Fibroblast of skin of abdomen (primary cell): Measurements from ENCODE around the gene KCNG2.

ENCODE experiments used
- DNase-seq: peaks from one replicate; pipeline ENCODE4 v3.0.0-alpha.2; 2013

KCNG2 gene

DNA sequence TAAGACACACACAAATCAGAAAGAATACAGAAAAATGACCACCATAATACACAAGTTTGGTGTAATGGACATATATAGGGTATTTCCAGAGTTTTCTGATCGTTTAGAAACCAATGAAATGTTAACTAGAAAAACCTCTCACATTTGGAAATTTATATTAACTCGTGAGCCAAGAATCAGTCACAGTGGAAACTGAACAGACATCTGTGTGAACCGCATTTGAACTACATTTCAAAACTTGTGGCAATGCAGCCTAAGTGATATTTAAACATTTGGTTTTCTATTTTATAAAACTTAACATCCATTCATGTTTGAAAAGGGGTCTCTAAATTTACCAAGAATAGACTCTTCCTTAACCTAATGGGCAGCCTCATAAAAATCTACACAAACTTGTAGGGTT, 29.0 kb upstream of the KCNG2 start:
- DNase-seq = no peak

DNA sequence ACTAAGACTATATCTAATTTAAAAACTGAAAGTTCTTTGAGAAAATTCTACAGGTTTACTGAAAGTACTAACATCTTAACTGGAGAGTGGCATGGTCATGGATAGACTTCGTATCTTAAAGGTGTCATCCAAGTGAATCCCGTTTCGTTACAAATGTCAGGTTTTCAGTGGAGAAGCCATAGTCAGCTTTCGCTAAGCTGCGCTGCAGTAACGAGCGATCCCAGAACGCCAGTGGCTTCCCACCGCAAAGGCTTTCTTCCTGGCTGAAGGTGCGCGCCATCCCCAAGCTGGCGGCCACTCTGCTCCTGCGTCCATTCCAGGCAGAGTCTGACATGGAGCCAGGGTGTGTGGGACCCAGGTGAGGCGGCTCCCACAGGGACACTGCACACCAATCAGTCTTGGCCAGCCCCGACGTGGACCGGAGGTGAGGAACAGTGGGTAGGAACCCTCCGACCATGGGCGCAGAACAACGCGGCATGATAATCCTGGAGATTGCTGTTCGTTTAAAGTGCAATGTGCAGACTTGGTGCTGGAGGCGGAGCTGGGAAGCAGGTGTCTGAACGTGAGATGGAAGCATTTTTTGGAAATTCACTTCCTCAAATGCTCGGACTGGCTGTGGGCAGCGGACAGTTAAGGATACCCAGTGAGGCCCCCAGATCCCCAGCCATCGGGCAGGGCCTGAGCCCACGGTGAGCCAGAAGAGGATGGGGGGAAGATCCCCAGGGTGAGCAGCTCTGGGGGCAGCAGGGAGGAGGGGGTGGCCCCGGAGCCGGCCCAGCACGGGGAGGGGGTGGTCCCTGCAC, 27.8 kb upstream of the KCNG2 start:
- DNase-seq = no peak

- DNase-seq = no peak
Observed at GRCh38 chr18:79770501-79770815, 27.3 kb upstream of the KCNG2 start.

DNA sequence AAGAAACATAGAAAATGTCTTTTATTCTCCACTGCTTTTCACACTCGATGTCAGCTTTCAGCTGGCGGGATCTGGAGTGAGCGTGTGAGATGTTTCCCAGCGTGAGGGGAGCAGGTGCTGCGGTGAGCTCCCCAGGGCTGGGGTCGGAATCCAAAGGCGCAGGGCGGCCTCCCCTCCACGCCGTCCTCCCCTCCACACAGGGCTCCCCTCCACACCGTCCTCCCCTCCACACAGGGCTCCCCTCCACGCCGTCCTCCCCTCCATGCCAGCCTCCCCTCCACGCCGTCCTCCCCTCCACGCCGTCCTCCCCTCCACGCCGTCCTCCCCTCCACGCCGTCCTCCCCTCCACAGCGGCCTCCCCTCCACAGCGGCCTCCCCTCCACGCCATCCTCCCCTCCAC, 26.9 kb upstream of the KCNG2 start:
- no peak for DNase-seq

GRCh38 chr18:79771446-79772107, 26.2 kb upstream of the KCNG2 start:
- DNase-seq = no peak

- no peak for DNase-seq
Observed at GRCh38 chr18:79772108-79772864, 25.5 kb upstream of the KCNG2 start.

DNA sequence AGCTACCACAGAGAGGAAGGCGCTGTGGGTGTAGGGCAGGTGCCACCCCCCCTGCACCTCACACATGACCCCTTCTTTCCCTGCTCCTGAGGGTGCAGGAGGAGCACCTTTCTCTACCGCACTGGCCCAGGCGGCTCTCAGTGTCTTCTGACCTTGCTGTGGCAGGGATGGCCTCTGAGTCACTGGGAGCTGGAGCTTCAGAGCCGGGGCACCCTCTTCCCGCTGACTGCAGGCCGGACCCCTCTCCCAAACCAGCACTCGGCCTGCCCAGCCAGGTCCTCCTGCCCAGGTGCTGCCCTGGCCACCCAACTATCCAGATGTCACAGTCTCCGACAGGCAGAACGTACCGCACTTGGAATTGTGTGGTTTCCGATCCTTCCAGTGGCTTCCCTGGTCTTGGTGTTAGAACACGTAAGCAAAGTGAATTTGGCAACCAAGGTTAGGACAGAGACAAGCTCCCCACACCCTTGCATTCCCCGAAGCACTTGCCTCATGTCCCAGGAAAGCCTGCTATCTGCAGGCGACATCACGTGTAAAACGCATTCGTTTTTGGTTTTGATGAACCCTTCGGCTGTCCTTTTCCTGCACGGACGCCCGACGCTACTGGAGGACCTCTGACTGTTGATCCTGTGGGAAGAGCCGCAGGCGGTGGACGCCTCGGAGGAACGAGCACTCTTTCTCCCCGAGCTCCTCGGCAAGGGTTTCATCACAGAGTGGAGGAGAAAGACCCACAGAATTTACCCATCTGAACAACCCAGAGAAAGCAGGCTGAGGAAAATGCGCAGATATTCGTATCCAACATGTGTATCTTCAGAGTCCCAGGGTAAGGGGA, 24.7 kb upstream of the KCNG2 start:
- DNase-seq = no peak

DNA sequence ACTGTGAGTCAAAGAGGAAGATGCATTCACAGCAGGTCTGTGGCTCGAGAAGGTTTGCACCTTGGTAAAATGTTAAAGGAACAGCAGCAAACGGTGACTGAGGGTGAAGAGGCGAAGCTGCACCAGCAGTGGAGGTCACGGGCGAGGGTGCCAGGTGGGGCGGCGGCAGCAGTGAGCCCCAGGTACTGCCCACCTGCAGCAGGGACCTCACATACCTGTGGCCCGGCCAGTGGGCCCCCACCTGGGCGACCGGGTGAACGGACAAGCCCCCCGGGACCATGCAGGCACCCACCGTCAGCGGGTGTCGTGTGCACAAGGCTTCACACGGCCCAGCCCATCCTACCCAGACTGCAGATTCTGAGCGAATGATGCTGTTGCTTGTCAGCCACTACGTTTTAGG, 23.6 kb upstream of the KCNG2 start:
- DNase-seq = no peak

DNA sequence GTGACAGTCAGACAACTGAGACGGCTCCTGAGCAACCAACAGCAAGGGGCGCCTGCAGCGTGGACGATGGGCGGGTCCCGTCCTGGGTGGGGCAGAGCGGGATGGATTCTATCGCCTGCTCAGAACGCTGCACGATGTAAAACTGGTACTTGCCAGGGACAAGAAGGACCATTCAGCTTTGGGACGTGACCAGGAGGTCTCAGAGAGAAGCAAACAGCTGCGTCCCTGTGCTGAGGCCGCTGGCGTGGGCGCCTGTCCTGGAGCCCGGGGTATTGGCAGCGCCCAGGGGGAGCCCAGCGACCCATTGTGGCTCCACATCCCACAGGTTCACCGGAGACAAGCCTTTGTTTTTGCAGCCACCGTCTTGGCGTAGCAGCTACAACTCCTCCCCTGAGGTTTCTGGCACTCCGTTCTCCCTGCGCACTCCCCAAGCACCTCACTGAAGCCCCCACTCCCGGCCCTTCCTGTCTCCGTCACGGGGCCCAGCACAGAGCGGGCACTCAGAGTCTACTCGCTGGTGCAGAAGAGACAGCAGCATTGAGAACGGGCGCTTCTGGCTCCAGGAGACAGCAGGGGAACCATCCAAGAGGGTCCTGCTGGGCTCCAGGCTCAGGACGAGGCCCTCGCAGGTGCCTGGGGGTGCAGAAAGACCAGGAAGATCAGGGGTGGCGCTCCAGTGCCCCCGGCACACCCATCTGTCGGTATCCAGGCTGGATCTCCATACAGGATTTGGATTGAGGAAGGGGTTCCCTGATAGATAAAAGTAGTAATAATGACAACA, 22.1 kb upstream of the KCNG2 start:
- DNase-seq = no peak

GRCh38 chr18:79776674-79777073, 21.1 kb upstream of the KCNG2 start:
- DNase-seq = no peak

DNA sequence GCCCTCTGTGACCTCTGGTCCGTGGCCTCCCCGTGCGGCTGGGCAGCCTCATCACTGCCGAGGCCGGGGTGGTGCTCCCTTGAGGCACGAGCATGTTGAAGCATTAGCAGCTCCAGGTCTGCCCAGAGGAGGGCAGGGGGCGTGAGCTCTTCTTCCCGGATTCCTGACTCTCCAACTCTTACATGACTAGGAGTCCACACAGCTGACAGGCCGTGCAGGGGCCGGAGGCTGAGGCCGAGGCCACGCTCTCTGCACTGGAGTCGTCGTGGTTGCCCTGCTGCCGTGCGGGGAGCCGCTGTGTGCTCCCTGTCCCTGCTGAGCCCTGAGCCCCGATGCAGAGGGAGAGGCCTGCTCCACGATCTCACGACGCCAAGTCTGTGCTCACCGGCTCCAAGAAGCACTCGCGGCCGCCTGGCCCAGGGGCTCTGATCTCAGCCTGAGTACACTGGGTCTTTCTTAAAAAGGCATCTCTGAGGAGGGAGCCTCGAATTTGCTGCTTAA, 19.4 kb upstream of the KCNG2 start:
- DNase-seq = no peak

- DNase-seq = no peak
Observed at GRCh38 chr18:79779021-79779699, 18.6 kb upstream of the KCNG2 start.

DNA sequence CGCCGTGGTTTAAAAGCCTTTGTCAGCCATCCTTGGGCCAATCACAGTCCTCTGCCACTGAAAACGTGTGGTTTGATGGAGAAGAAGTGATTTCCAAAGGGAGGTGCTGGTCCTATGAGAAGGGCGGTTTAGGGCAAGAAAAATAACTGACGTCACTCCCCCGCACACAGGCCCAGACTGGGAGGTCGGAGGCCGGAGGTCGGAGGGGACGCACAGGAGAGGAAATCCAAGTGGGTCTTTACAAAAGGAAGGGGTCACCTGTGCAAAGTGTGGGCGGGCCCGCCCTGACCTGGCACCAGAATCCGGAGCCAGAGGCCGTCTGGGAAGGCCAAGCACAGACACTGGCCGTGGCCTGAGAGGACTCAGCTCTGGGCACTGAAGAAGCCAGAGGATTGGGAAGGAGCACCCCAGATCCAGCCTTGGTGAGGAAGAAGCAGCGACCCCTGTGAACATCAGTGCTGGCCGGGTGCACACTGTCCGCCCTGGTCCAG, 18.0 kb upstream of the KCNG2 start:
- DNase-seq = no peak

GRCh38 chr18:79780547-79780946, 17.2 kb upstream of the KCNG2 start:
- no peak for DNase-seq

DNA sequence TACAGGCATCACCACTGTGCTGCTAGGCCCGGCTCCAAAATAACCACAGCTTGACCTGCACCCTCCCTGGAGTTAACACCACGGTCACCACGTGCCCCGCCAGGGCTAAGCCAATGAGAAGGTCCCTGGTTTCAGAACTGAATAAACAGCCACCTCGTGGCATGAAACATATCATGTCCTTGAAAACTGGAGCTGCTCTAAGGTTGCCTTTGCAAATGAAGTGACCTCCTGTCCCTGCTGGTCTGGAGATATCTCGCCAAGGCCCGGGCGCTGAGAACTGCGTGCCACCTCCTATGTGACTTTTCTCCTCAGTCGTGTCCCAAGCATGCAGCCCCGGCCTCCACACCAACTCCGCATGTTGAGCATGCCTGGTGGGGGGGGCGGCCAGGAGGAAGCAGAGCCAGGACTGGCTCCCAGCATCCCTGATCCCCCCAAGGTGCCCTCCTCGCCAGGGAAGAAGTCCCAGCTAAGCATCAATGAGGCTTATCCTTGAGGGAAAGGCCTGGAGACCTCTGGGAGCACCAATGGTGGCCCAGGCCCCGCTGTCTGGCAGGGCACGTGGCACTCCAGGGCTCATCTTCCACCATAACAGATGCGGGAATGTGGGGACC, 16.3 kb upstream of the KCNG2 start:
- no peak for DNase-seq

DNA sequence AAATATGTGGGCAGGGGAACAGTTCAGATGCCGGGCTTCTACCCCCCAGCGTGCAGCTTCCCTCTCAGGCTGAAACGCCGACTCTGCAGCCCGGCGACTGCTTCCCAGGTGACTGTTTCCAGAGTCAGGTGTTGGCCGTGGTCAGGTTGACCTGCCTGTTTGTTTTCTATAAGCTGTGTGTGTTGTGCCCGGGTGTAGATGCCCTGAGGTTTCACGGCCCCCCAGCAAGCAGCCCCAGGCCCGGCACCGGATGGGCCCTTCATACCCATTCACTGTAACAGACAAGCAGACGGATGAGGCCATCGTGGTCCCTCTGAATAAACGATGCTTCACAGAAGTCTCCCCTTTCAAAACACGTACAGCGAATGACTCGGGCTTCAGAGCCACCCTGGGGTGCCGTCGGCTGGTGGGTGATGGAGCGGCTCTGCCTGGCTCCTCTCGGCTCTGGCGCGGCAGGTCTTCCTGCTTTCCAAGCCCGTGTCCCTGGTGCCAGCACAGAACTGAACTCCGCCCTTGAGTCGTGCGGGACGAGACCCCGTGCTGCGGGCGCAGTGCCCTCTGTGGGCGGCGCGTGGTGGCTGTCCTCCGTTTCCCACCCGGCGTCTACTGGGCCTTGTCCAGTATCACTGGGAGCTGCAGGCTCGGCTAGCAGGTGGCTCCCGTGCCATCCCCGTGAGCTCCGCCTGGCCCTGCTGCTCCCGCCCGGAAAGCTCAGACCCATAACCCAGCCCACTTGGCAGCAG, 15.0 kb upstream of the KCNG2 start:
- no peak for DNase-seq

DNA sequence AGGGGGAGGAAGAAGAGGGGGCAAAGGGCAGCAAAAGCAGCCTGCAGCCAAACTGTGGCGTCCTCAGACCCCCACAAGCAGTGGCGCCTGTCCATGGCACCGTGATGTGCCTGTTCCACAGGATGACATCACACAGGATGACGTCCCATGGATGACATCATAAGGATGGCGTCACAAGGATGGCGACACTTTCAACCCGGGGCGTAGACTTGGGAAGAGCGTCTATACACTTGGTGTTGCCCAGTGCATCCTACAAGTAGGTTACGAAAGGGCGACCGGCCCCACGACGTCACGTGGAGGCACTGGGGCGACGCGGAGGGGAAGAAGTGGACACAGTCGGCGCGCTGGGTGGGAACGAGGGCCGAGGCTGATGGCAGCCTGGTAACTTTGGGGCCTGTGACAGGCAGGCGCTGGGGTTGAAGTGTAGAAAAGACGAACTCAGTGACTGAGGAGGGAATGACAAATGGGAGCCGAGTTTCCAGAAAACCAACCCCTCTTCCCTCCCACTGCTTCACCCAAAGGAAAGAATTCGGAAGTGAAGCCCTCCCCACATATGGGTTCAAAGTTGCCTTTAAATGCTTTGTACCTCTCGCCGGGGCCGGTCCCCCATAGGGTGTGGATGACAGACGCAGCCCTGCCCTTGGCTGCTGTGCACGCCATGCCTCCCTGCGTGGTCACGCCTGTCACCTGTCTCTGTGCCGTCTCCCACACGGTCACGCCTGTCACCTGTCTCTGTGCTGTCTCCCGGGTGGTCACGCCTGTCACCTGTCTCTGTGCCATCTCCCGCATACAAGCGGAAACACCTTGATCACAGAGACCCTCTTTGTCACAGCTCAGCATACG, 13.4 kb upstream of the KCNG2 start:
- no peak for DNase-seq

DNA sequence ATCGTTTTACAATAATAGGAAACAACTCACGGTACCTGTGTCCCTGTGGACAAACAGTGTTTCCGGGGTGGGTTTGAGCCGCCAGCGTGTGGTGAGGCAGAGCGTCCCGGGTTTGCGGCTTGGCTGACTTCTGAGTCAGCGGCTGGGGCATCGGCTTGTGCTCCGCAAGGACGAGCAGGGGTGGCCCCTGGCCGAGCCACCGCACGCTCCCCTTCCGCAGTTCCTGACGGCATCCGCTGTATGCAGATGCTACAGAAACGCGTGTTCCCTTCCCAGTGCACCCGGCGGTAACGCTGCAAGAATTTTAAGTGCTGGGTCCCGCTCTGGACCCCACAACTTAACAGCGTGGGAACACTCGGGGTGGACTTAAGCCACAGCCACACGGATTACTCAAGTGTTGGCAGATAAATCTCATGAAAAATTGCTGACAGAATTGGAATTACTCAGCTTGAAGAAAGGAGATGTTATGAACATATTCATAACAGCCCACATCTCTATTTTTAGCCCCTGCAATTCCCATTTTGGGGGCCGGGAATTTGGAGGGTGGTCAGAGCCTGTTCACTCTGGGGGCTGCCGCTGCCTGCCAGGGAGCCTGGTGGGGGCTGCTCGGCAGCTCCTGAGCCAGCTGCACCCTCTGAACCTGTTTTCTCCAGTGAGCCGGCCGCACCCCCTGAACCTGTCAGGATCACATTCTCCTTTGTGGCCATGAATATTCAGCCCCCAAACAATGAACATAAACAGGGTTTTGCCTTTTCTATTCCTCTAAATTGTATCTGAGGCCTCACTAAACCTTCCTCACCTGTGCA, 12.6 kb upstream of the KCNG2 start:
- DNase-seq = no peak
